GM21786 (cell line): ENCODE measurements around the gene TBC1D22A.

Experiments used
- ATAC-seq: cut with Tn5 transposase; IDR thresholded peaks from one replicate; pipeline ENCODE4 v1.9.1; 2021; ENCODE audit not compliant: unreplicated experiment

The TBC1D22A gene

GRCh38 chr22:46829941-46830715 lies 67.7 kb downstream of the TBC1D22A start:
- ATAC-seq: no peak

- ATAC-seq: no peak
Observed at GRCh38 chr22:46830841-46831240, 68.4 kb downstream of the TBC1D22A start.

- no peak for ATAC-seq
Observed at GRCh38 chr22:46833228-46833627, 70.8 kb downstream of the TBC1D22A start.

GRCh38 chr22:46834021-46834737 lies 71.7 kb downstream of the TBC1D22A start:
- ATAC-seq: no peak

- no peak for ATAC-seq
Observed at GRCh38 chr22:46835288-46835687, 72.8 kb downstream of the TBC1D22A start.

- no peak for ATAC-seq
Observed at GRCh38 chr22:46835693-46836092, 73.2 kb downstream of the TBC1D22A start.

GRCh38 chr22:46841522-46841921 lies 79.1 kb downstream of the TBC1D22A start:
- no peak for ATAC-seq

GRCh38 chr22:46842606-46843005 lies 80.2 kb downstream of the TBC1D22A start:
- no peak for ATAC-seq

GRCh38 chr22:46843821-46844255 lies 81.4 kb downstream of the TBC1D22A start:
- ATAC-seq: no peak

GRCh38 chr22:46844606-46845210 lies 82.3 kb downstream of the TBC1D22A start:
- no peak for ATAC-seq

- no peak for ATAC-seq
Observed at GRCh38 chr22:46845296-46846149, 83.1 kb downstream of the TBC1D22A start.

- no peak for ATAC-seq
Observed at GRCh38 chr22:46846150-46846831, 83.8 kb downstream of the TBC1D22A start.

- no peak for ATAC-seq
Observed at GRCh38 chr22:46846832-46847355, 84.4 kb downstream of the TBC1D22A start.

- ATAC-seq: no peak
Observed at GRCh38 chr22:46848197-46848596, 85.7 kb downstream of the TBC1D22A start.

- no peak for ATAC-seq
Observed at GRCh38 chr22:46849101-46849500, 86.7 kb downstream of the TBC1D22A start.

- no peak for ATAC-seq
Observed at GRCh38 chr22:46849951-46850350, 87.5 kb downstream of the TBC1D22A start.

- ATAC-seq: no peak
Observed at GRCh38 chr22:46851311-46851710, 88.9 kb downstream of the TBC1D22A start.

- no peak for ATAC-seq
Observed at GRCh38 chr22:46851941-46852340, 89.5 kb downstream of the TBC1D22A start.

GRCh38 chr22:46852771-46853170 lies 90.3 kb downstream of the TBC1D22A start:
- no peak for ATAC-seq

GRCh38 chr22:46853191-46853590 lies 90.7 kb downstream of the TBC1D22A start:
- ATAC-seq: no peak
